ENCODE results near the gene ETV6. TPM values are rescaled to one million over a fixed set of nuclear protein-coding genes. Genes with fewer than 3 reads are reported as not detected.

ETV6 gene
- polyA plus RNA-seq, 1 donor (not counting 4 experiments of a cell fraction or from before 2014, with no cell fraction given), result 5.3 TPM

- H3K27me3 ChIP-seq (ENCODE audit: control insufficient read depth, extremely low read depth, insufficient read depth, low read length), result no peaks in the 10 kb centered on the region
- H2AFZ ChIP-seq (ENCODE audit: control insufficient read depth, low read length), result no peak overlapping the region
- no peak overlapping the region for H3K27ac ChIP-seq (ENCODE audit: control insufficient read depth, insufficient read depth, low read length)
- H3K4me2 ChIP-seq (ENCODE audit: control insufficient read depth, extremely low read depth, insufficient read depth, low read depth, low read length), result no peak overlapping the region
- FAIRE-seq (no peak), DNase-seq (ENCODE audit: low read depth, low spot score) (no peak)
- H3K36me3 ChIP-seq (ENCODE audit: control insufficient read depth in 2 of 2, extremely low read depth in 1 of 2, insufficient read depth in 2 of 2, low read length in 2 of 2), result peaks cover 0 to 4% of the 10 kb centered on the region in 2 experiments
- H3K4me1 ChIP-seq (ENCODE audit: control insufficient read depth, extremely low read depth, insufficient read depth, low read length), result peaks cover 18% of the 10 kb centered on the region
- no peak for TF ChIP-seq EZH2 (IDR thresholded peaks at IDR 0.05; ENCODE audit: low read length)
- TF ChIP-seq CTCF (optimal IDR thresholded peaks at IDR 0.05 in 1 of 3, IDR thresholded peaks at IDR 0.05 in 1 of 3, conservative IDR thresholded peaks at IDR 0.05 in 1 of 3; ENCODE audit: extremely low read depth in 1 of 3, insufficient read depth in 2 of 3, low read length in 3 of 3), result no peak
- no peaks in the 10 kb centered on the region for H3K9me3 ChIP-seq (ENCODE audit: control insufficient read depth, low read depth, low read length)
- no peaks in the 10 kb centered on the region for H4K20me1 ChIP-seq (ENCODE audit: control insufficient read depth, extremely low read depth, insufficient read depth, low read length)
- peaks cover 76% of the 10 kb centered on the region for H3K79me2 ChIP-seq (ENCODE audit: control insufficient read depth, insufficient read depth, low read length)
- H3K9ac ChIP-seq (ENCODE audit: control insufficient read depth, extremely low read depth, insufficient read depth, low read length), result no peak overlapping the region
- H3K4me3 ChIP-seq (ENCODE audit: control insufficient read depth in 2 of 3, extremely low read depth in 1 of 3, insufficient read depth in 2 of 3, low read depth in 1 of 3, low read length in 3 of 3), result no peak overlapping the region
- H3K9me1 ChIP-seq (ENCODE audit: control insufficient read depth, extremely low read depth, insufficient read depth, low read length), result no peaks in the 10 kb centered on the region
- dilution Hi-C loops (cut with MboI; ENCODE audit: extremely low pct_ligation_motif_present, low sequenced_read_pairs), result no loop called here
These were observed 9.3 kb downstream of the ETV6 start for GRCh38 chr12:11658791-11659190.

DNA sequence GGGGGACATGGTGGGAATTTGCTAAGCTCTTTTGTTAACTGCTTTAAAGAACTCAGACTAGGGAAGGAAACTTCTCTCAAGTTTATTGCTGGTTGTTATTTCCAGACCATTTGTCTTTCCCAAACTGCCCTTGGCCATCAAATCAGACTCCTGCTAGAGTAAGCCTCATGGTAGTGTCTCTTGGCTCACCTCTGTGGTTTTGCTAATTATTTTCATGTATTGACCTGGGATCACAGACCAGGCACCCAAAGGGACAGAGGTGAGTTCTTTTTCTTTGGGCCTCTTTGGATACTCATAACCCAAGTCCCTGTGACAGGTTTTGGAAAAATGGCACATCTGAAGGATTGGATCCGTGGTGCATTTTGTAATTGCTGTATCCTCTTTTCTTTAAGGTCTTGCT, 11.2 kb downstream of the ETV6 start:
- peaks cover 73% of the 10 kb centered on the region for H3K79me2 ChIP-seq (ENCODE audit: control insufficient read depth, insufficient read depth, low read length)
- H3K9me1 ChIP-seq (ENCODE audit: control insufficient read depth, extremely low read depth, insufficient read depth, low read length), result no peaks in the 10 kb centered on the region
- H4K20me1 ChIP-seq (ENCODE audit: control insufficient read depth, extremely low read depth, insufficient read depth, low read length), result no peaks in the 10 kb centered on the region
- no peak overlapping the region for H3K9ac ChIP-seq (ENCODE audit: control insufficient read depth, extremely low read depth, insufficient read depth, low read length)
- DNase-seq (ENCODE audit: low read depth, low spot score) (no peak), FAIRE-seq (no peak)
- H3K9me3 ChIP-seq (ENCODE audit: control insufficient read depth, low read depth, low read length), result no peaks in the 10 kb centered on the region
- no peak overlapping the region for H2AFZ ChIP-seq (ENCODE audit: control insufficient read depth, low read length)
- peaks cover 0 to 4% of the 10 kb centered on the region in 2 experiments for H3K36me3 ChIP-seq (ENCODE audit: control insufficient read depth in 2 of 2, extremely low read depth in 1 of 2, insufficient read depth in 2 of 2, low read length in 2 of 2)
- peaks cover 18% of the 10 kb centered on the region for H3K4me1 ChIP-seq (ENCODE audit: control insufficient read depth, extremely low read depth, insufficient read depth, low read length)
- no peak overlapping the region for H3K4me3 ChIP-seq (ENCODE audit: control insufficient read depth in 2 of 3, extremely low read depth in 1 of 3, insufficient read depth in 2 of 3, low read depth in 1 of 3, low read length in 3 of 3)
- no peaks in the 10 kb centered on the region for H3K27me3 ChIP-seq (ENCODE audit: control insufficient read depth, extremely low read depth, insufficient read depth, low read length)
- TF ChIP-seq EZH2 (IDR thresholded peaks at IDR 0.05; ENCODE audit: low read length) (no peak), CTCF (optimal IDR thresholded peaks at IDR 0.05 in 1 of 3, IDR thresholded peaks at IDR 0.05 in 1 of 3, conservative IDR thresholded peaks at IDR 0.05 in 1 of 3; ENCODE audit: extremely low read depth in 1 of 3, insufficient read depth in 2 of 3, low read length in 3 of 3) (no peak)
- no peak overlapping the region for H3K4me2 ChIP-seq (ENCODE audit: control insufficient read depth, extremely low read depth, insufficient read depth, low read depth, low read length)
- H3K27ac ChIP-seq (ENCODE audit: control insufficient read depth, insufficient read depth, low read length), result no peak overlapping the region
- dilution Hi-C loops (cut with MboI; ENCODE audit: extremely low pct_ligation_motif_present, low sequenced_read_pairs), result no loop called here
